ENCODE measurements around the gene C9orf57.
"Not testable (repeated sequence)": the region's sequence is repeated elsewhere in the genome, so short reads cannot be mapped to it uniquely, and the experiment has no call there.

C9orf57 gene, protein sequence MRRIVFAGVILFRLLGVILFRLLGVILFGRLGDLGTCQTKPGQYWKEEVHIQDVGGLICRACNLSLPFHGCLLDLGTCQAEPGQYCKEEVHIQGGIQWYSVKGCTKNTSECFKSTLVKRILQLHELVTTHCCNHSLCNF

GRCh38 chr9:72060513-72060912, at the start of gene C9orf57:
TSS of gene C9orf57 (minus strand) at chr9:72060613. CDS start at chr9:72059331, 1,282 bp downstream.
- no peak within 1 kb of the TSS for H3K4me3 ChIP-seq (ENCODE audit: low read depth in 1 of 2, low read length in 2 of 2)
- H3K36me3 ChIP-seq (ENCODE audit: control insufficient read depth in 1 of 2, insufficient read depth in 2 of 2, low read length in 2 of 2) = no peaks in the 10 kb centered on the region
- no peak within 1 kb of the TSS for H3K27ac ChIP-seq (ENCODE audit: low read length)

GRCh38 chr9:72102520-72102919, 42.1 kb upstream of the C9orf57 start:
- Histone ChIP-seq H3K27ac (ENCODE audit: low read length) (no peak overlapping the region), H3K27me3 (ENCODE audit: low read depth, low read length) (no peaks in the 10 kb centered on the region), H3K36me3 (ENCODE audit: control insufficient read depth in 1 of 2, insufficient read depth in 2 of 2, low read length in 2 of 2) (no peaks in the 10 kb centered on the region), H3K4me1 (ENCODE audit: control insufficient read depth in 1 of 2, insufficient read depth in 2 of 2, low read length in 2 of 2) (no peaks in the 10 kb centered on the region), H3K9me3 (ENCODE audit: control insufficient read depth in 1 of 2, low read length in 2 of 2) (no peaks in the 10 kb centered on the region), H3K4me3 (ENCODE audit: low read depth in 1 of 2, low read length in 2 of 2) (no peak overlapping the region)

More at GRCh38 chr9:72060513-72060912, at the start of gene C9orf57:
- Histone ChIP-seq H3K27me3 (ENCODE audit: low read depth, low read length) (no peaks in the 10 kb centered on the region), H3K4me1 (ENCODE audit: control insufficient read depth in 1 of 2, insufficient read depth in 2 of 2, low read length in 2 of 2) (no peaks in the 10 kb centered on the region), H3K9me3 (ENCODE audit: control insufficient read depth in 1 of 2, low read length in 2 of 2) (no peaks in the 10 kb centered on the region)

DNA sequence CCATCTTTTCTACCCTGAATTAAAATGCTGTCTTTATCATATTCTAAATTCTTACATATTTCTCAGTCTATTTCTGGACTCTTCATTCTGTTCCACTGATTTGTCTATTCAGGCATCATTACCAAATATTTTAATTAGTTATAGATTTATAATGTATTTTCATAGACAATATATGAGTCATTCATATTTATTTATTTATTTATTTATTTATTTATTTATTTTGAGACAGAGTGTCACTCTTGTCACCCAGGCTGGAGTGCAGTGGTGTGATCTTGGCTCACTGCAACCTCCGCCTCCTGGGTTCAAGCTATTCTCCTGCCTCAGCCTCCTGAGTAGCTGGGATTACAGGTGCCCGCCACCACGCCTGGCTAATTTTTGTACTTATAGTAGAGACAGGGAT, 35.1 kb upstream of the C9orf57 start:
- H3K4me3 ChIP-seq (ENCODE audit: low read depth in 1 of 2, low read length in 2 of 2); H3K27me3 ChIP-seq (ENCODE audit: low read depth, low read length); H3K27ac ChIP-seq (ENCODE audit: low read length); H3K36me3 ChIP-seq (ENCODE audit: control insufficient read depth in 1 of 2, insufficient read depth in 2 of 2, low read length in 2 of 2); H3K9me3 ChIP-seq (ENCODE audit: control insufficient read depth in 1 of 2, low read length in 2 of 2); H3K4me1 ChIP-seq (ENCODE audit: control insufficient read depth in 1 of 2, insufficient read depth in 2 of 2, low read length in 2 of 2): not testable (repeated sequence)

- H3K36me3 ChIP-seq (ENCODE audit: control insufficient read depth in 1 of 2, insufficient read depth in 2 of 2, low read length in 2 of 2) = no peaks in the 10 kb centered on the region
- H3K9me3 ChIP-seq (ENCODE audit: control insufficient read depth in 1 of 2, low read length in 2 of 2) = peaks cover 0 to 3% of the 10 kb centered on the region in 2 donors
- no peak overlapping the region for H3K27ac ChIP-seq (ENCODE audit: low read length)
- H3K4me3 ChIP-seq (ENCODE audit: low read depth in 1 of 2, low read length in 2 of 2) = no peak overlapping the region
- H3K27me3 ChIP-seq (ENCODE audit: low read depth, low read length) = no peaks in the 10 kb centered on the region
- H3K4me1 ChIP-seq (ENCODE audit: control insufficient read depth in 1 of 2, insufficient read depth in 2 of 2, low read length in 2 of 2) = no peaks in the 10 kb centered on the region
Measured at GRCh38 chr9:72092820-72093219, 32.4 kb upstream of the C9orf57 start.

GRCh38 chr9:72089451-72090130, 29.2 kb upstream of the C9orf57 start:
- Histone ChIP-seq H3K4me1 (ENCODE audit: control insufficient read depth in 1 of 2, insufficient read depth in 2 of 2, low read length in 2 of 2) (no peaks in the 10 kb centered on the region), H3K9me3 (ENCODE audit: control insufficient read depth in 1 of 2, low read length in 2 of 2) (peaks cover 0 to 6% of the 10 kb centered on the region in 2 donors), H3K27ac (ENCODE audit: low read length) (no peak overlapping the region), H3K36me3 (ENCODE audit: control insufficient read depth in 1 of 2, insufficient read depth in 2 of 2, low read length in 2 of 2) (no peaks in the 10 kb centered on the region), H3K27me3 (ENCODE audit: low read depth, low read length) (no peaks in the 10 kb centered on the region), H3K4me3 (ENCODE audit: low read depth in 1 of 2, low read length in 2 of 2) (no peak overlapping the region)

DNA sequence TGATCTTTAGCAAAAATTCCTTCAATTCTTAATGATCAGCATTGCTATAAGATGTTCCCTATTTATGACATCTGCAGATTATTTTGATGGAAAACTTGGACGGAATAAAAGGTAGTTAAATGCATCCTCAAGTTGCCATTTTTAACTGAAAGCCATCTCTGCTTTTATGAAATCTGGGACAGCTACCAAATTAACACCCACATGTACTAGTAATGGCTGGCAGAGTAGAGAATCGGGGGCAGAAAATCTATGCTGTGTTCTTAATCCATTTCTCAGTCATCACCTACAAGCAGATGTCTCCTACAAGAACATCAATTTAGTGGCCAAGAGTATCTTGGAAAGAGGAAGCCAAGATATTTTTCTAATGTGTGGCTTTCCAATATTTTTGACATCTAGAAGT, 22.1 kb upstream of the C9orf57 start:
- Histone ChIP-seq H3K9me3 (ENCODE audit: control insufficient read depth in 1 of 2, low read length in 2 of 2) (peaks cover 0 to 2% of the 10 kb centered on the region in 2 donors), H3K4me1 (ENCODE audit: control insufficient read depth in 1 of 2, insufficient read depth in 2 of 2, low read length in 2 of 2) (no peaks in the 10 kb centered on the region), H3K36me3 (ENCODE audit: control insufficient read depth in 1 of 2, insufficient read depth in 2 of 2, low read length in 2 of 2) (no peaks in the 10 kb centered on the region), H3K27me3 (ENCODE audit: low read depth, low read length) (no peaks in the 10 kb centered on the region), H3K4me3 (ENCODE audit: low read depth in 1 of 2, low read length in 2 of 2) (no peak overlapping the region), H3K27ac (ENCODE audit: low read length) (no peak overlapping the region)

GRCh38 chr9:72074666-72075065, 14.3 kb upstream of the C9orf57 start:
- H3K27me3 ChIP-seq (ENCODE audit: low read depth, low read length); H3K4me3 ChIP-seq (ENCODE audit: low read depth in 1 of 2, low read length in 2 of 2); H3K9me3 ChIP-seq (ENCODE audit: control insufficient read depth in 1 of 2, low read length in 2 of 2): not testable (repeated sequence)

GRCh38 chr9:72065076-72065475, 4.7 kb upstream of the C9orf57 start:
- Histone ChIP-seq H3K27me3 (ENCODE audit: low read depth, low read length) (no peaks in the 10 kb centered on the region), H3K36me3 (ENCODE audit: control insufficient read depth in 1 of 2, insufficient read depth in 2 of 2, low read length in 2 of 2) (no peaks in the 10 kb centered on the region), H3K4me1 (ENCODE audit: control insufficient read depth in 1 of 2, insufficient read depth in 2 of 2, low read length in 2 of 2) (no peaks in the 10 kb centered on the region)

More at GRCh38 chr9:72074666-72075065, 14.3 kb upstream of the C9orf57 start:
- not testable (repeated sequence) for H3K36me3 ChIP-seq (ENCODE audit: control insufficient read depth in 1 of 2, insufficient read depth in 2 of 2, low read length in 2 of 2); H3K27ac ChIP-seq (ENCODE audit: low read length); H3K4me1 ChIP-seq (ENCODE audit: control insufficient read depth in 1 of 2, insufficient read depth in 2 of 2, low read length in 2 of 2)

DNA sequence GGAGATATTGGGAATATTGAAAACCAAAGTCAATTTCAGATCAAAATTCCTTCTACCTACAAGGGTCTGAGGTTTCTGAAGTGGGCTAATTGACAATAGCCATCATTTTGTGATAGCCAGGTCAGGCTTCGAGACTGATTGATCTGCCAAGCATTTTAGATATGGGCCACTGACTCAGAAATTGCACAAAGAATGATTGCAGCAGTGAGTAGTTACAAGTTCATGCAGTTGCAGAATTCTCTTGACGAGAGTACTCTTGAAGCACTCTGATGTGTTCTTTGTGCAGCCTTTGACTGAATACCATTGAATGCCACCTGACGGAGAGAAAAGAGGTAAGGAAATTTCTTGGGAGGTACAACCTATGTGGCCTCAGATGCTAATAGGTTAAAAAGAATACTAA, 8.3 kb downstream of the C9orf57 start:
- Histone ChIP-seq H3K4me3 (ENCODE audit: low read depth in 1 of 2, low read length in 2 of 2) (no peak overlapping the region), H3K4me1 (ENCODE audit: control insufficient read depth in 1 of 2, insufficient read depth in 2 of 2, low read length in 2 of 2) (no peaks in the 10 kb centered on the region), H3K27ac (ENCODE audit: low read length) (no peak overlapping the region), H3K9me3 (ENCODE audit: control insufficient read depth in 1 of 2, low read length in 2 of 2) (no peaks in the 10 kb centered on the region), H3K36me3 (ENCODE audit: control insufficient read depth in 1 of 2, insufficient read depth in 2 of 2, low read length in 2 of 2) (no peaks in the 10 kb centered on the region), H3K27me3 (ENCODE audit: low read depth, low read length) (no peaks in the 10 kb centered on the region)

More at GRCh38 chr9:72065076-72065475, 4.7 kb upstream of the C9orf57 start:
- Histone ChIP-seq H3K4me3 (ENCODE audit: low read depth in 1 of 2, low read length in 2 of 2) (no peak overlapping the region), H3K27ac (ENCODE audit: low read length) (no peak overlapping the region), H3K9me3 (ENCODE audit: control insufficient read depth in 1 of 2, low read length in 2 of 2) (no peaks in the 10 kb centered on the region)

DNA sequence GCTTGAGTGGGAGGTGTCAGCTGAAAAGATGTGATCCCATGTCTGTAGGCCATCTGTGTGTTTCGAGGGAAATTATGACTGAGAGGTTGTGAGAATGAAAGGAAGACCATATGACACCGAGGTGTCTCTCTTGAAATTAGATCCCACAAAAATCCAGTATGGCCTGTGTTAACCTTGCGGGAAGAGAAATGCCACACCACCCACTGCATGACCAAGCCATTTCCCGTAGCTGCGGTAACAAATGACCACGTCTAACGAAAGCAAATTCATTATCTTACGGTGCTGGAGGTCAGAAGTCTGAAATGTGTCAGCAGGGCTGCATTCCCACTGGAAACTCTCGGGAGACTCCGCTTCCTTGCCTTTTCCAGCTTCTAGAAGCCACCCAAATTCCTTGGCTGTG, 11.6 kb downstream of the C9orf57 start:
- Histone ChIP-seq H3K27ac (ENCODE audit: low read length) (no peak overlapping the region), H3K4me1 (ENCODE audit: control insufficient read depth in 1 of 2, insufficient read depth in 2 of 2, low read length in 2 of 2) (no peaks in the 10 kb centered on the region), H3K4me3 (ENCODE audit: low read depth in 1 of 2, low read length in 2 of 2) (no peak overlapping the region), H3K9me3 (ENCODE audit: control insufficient read depth in 1 of 2, low read length in 2 of 2) (no peaks in the 10 kb centered on the region), H3K36me3 (ENCODE audit: control insufficient read depth in 1 of 2, insufficient read depth in 2 of 2, low read length in 2 of 2) (no peaks in the 10 kb centered on the region), H3K27me3 (ENCODE audit: low read depth, low read length) (no peaks in the 10 kb centered on the region)

- H3K9me3 ChIP-seq (ENCODE audit: control insufficient read depth in 1 of 2, low read length in 2 of 2) = no peaks in the 10 kb centered on the region
- H3K4me1 ChIP-seq (ENCODE audit: control insufficient read depth in 1 of 2, insufficient read depth in 2 of 2, low read length in 2 of 2) = no peaks in the 10 kb centered on the region
- H3K36me3 ChIP-seq (ENCODE audit: control insufficient read depth in 1 of 2, insufficient read depth in 2 of 2, low read length in 2 of 2) = no peaks in the 10 kb centered on the region
- no peak overlapping the region for H3K4me3 ChIP-seq (ENCODE audit: low read depth in 1 of 2, low read length in 2 of 2)
- H3K27ac ChIP-seq (ENCODE audit: low read length) = no peak overlapping the region
- H3K27me3 ChIP-seq (ENCODE audit: low read depth, low read length) = no peaks in the 10 kb centered on the region
Measured at GRCh38 chr9:72046630-72047456, 13.6 kb downstream of the C9orf57 start.
